ENCODE data around the gene SAP30. TPM values are rescaled to one million over a fixed set of nuclear protein-coding genes. Genes with fewer than 3 reads are reported as not detected.

SAP30 gene
- total and polyA plus RNA-seq, 2 of the 4 experiments (the other 2 are of a cell fraction), result 3.8 to 11.7 TPM

- H4K91ac ChIP-seq (ENCODE audit: insufficient read depth, low read depth, low read length), result no peak overlapping the region
- TF ChIP-seq CEBPB (IDR thresholded peaks at IDR 0.05; ENCODE audit: low read depth, low read length) (no peak), RFX5 (IDR thresholded peaks at IDR 0.05; ENCODE audit: low read depth, low read length) (no peak), NFE2L2 (IDR thresholded peaks at IDR 0.05; ENCODE audit: low read depth, low read length) (no peak), CTCF (conservative IDR thresholded peaks at IDR 0.05; ENCODE audit: low read depth, low read length) (no peak), MAZ (IDR thresholded peaks at IDR 0.05; ENCODE audit: borderline replicate concordance, low read depth, low read length) (no peak), FOS (IDR thresholded peaks at IDR 0.05; ENCODE audit: low read depth, low read length) (no peak), MXI1 (IDR thresholded peaks at IDR 0.05; ENCODE audit: borderline replicate concordance, low read depth, low read length) (no peak), RAD21 (IDR thresholded peaks at IDR 0.05; ENCODE audit: low read length) (no peak), SMC3 (IDR thresholded peaks at IDR 0.05; ENCODE audit: low read depth, low read length) (no peak), CHD1 (IDR thresholded peaks at IDR 0.05; ENCODE audit: low read depth, low read length) (no peak), BHLHE40 (IDR thresholded peaks at IDR 0.05; ENCODE audit: low read depth, low read length) (no peak), MAFK (IDR thresholded peaks at IDR 0.05; ENCODE audit: low read depth, low read length) (no peak), ELK1 (IDR thresholded peaks at IDR 0.05; ENCODE audit: borderline replicate concordance, low read depth, low read length) (no peak), POLR2A (IDR thresholded peaks at IDR 0.05; ENCODE audit: low read depth, low read length) (no peak), USF2 (IDR thresholded peaks at IDR 0.05; ENCODE audit: low read depth, low read length) (no peak), RCOR1 (IDR thresholded peaks at IDR 0.05; ENCODE audit: insufficient replicate concordance, low read length) (no peak)
- no peak overlapping the region for H2AK9ac ChIP-seq (replicated peaks; ENCODE audit: low read depth, low read length, poor library complexity)
- no peaks in the 10 kb centered on the region for H3K27me3 ChIP-seq (ENCODE audit: control insufficient read depth, insufficient read depth, low read length)
- no peak overlapping the region for H3K18ac ChIP-seq (ENCODE audit: low read depth, low read length)
- no CpG with 5 or more reads among the region's 3 CpGs for WGBS, 2 experiments (ENCODE audit: extremely low coverage in 2 of 2, insufficient read length in 1 of 2)
- ChIA-PET POLR2A (ENCODE audit: unreplicated experiment) (no interaction called here), CTCF (interaction anchor here (1.1 to 2.1 kb wide), 3 partner anchors 76 to 100 kb away, joined by 3 to 7 read pairs (median 6); no protein-coding TSS in a partner anchor)
- no peak overlapping the region for H3K14ac ChIP-seq (replicated peaks; ENCODE audit: low read depth, low read length)
- no peak overlapping the region for H3K4me2 ChIP-seq (ENCODE audit: low read depth, low read length)
- no peak overlapping the region for H2BK5ac ChIP-seq (ENCODE audit: low read depth, low read length, poor library complexity, severe bottlenecking)
- H3K36me3 ChIP-seq (ENCODE audit: control insufficient read depth, insufficient read depth, low read length), result no peaks in the 10 kb centered on the region
- no peak overlapping the region for H4K8ac ChIP-seq (ENCODE audit: low read depth in 2 of 2, low read length in 2 of 2)
- no peaks in the 10 kb centered on the region for H3K79me1 ChIP-seq (ENCODE audit: low read depth in 1 of 2, low read length in 2 of 2)
- BruUV-seq (replicated peaks), result no TSS peak
- dilution Hi-C loops (cut with HindIII; ENCODE audit: low sequenced_read_pairs, unreplicated experiment), result no loop called here
- no peak overlapping the region for H3K4ac ChIP-seq (ENCODE audit: low read depth, low read length)
- H3K56ac ChIP-seq (ENCODE audit: extremely low read depth, insufficient read depth, low read length), result no peak overlapping the region
- no peak overlapping the region for H3K4me3 ChIP-seq (ENCODE audit: insufficient read depth, low read depth, low read length)
- H4K20me1 ChIP-seq (ENCODE audit: insufficient read depth, low read length), result no peaks in the 10 kb centered on the region
- H2AFZ ChIP-seq (replicated peaks; ENCODE audit: low read length, poor library complexity), result no peak overlapping the region
- no peak for DNase-seq
- no peak overlapping the region for H2BK15ac ChIP-seq (ENCODE audit: low read depth, low read length)
- H2BK20ac ChIP-seq (ENCODE audit: low read depth, low read length), result no peak overlapping the region
- ATAC-seq (ENCODE audit: low read depth), result no peak
- H3K4me1 ChIP-seq (ENCODE audit: control insufficient read depth, insufficient read depth, low read length), result no peaks in the 10 kb centered on the region
- H4K5ac ChIP-seq (ENCODE audit: low read depth, low read length), result no peak overlapping the region
- in situ Hi-C loops (cut with MboI; ENCODE audit: low sequenced_read_pairs), result loop anchor here (5.0 kb wide), 1 partner anchor 401 kb away; no protein-coding TSS in a partner anchor
- H3K27ac ChIP-seq (ENCODE audit: insufficient read depth, low read length), result no peak overlapping the region
- intact Hi-C loops (cut with micrococcal nuclease), result no loop called here
- no peak overlapping the region for H3K9ac ChIP-seq (ENCODE audit: low read depth, low read length)
- H3K9me1 ChIP-seq (ENCODE audit: insufficient read depth, low read length), result no peaks in the 10 kb centered on the region
- H3K23ac ChIP-seq (ENCODE audit: low read depth, low read length), result no peak overlapping the region
- no peak overlapping the region for H2AK5ac ChIP-seq (ENCODE audit: low read depth, low read length)
- no peaks in the 10 kb centered on the region for H3K9me3 ChIP-seq (ENCODE audit: control insufficient read depth, insufficient read depth, low read length)
- no peak overlapping the region for H2BK120ac ChIP-seq (ENCODE audit: low read depth, low read length)
Measured at GRCh38 chr4:173418639-173419038, 47.9 kb downstream of the SAP30 start.
